ENCODE data around the gene LXN. TPM values are rescaled to one million over a fixed set of nuclear protein-coding genes. Genes with fewer than 3 reads are reported as not detected.

LXN gene
- total and polyA plus RNA-seq, 2 of the 8 experiments (the other 6 are each of a cell fraction or from before 2014, with no cell fraction given): 3.2 to 4.7 TPM

DNA sequence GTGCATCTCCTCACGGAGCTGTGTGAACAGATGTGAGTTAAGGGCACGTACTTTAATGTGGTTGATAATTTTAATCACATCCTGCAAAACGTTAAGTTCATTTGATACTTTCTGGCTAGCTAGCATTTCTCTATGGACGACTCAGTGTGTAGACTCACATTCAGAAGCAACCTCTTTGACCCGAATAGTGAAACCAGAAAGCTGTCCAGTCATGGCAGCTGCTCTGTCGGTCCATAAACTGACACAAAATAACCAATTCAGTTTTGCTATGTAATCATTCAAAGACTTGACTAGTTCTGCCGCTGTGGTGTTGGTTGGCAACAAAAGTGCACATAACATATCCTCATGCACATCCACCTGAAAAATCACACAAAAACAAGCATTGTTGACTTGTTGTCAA is 31.8 kb downstream of the LXN start:
- Histone ChIP-seq H4K8ac (ENCODE audit: extremely low read depth, insufficient read depth, low read length) (no peak overlapping the region), H3K27ac (ENCODE audit: low read depth, low read length) (no peak overlapping the region), H3K79me1 (ENCODE audit: low read depth, low read length) (no peaks in the 10 kb centered on the region), H2AK5ac (ENCODE audit: low read depth, low read length) (no peak overlapping the region), H3K4me2 (ENCODE audit: insufficient read depth in 1 of 2, low read depth in 2 of 2, low read length in 2 of 2) (no peak overlapping the region), H2BK20ac (ENCODE audit: low read length) (no peak overlapping the region), H3K4ac (replicated peaks; ENCODE audit: insufficient read length, low read depth, low read length) (no peak overlapping the region), H2AFZ (ENCODE audit: low read length) (no peak overlapping the region), H4K5ac (ENCODE audit: insufficient read length, low read depth, low read length) (no peak overlapping the region), H3K4me3 (ENCODE audit: extremely low read depth in 1 of 4, insufficient read depth in 2 of 4, low read depth in 3 of 4, low read length in 4 of 4) (no peak overlapping the region), H3K23me2 (ENCODE audit: low read depth, low read length) (no peaks in the 10 kb centered on the region), H3K79me2 (ENCODE audit: control insufficient read depth in 1 of 2, insufficient read depth in 2 of 2, low read length in 2 of 2) (peaks cover 0 to 11% of the 10 kb centered on the region in 2 experiments; a peak in 2 of 4 replicates), H4K91ac (replicated peaks; ENCODE audit: insufficient read length, low read length) (no peak overlapping the region), H3K4me1 (replicated peaks in 1 of 4; ENCODE audit: control insufficient read depth in 3 of 4, insufficient read depth in 4 of 4, low read length in 3 of 4) (no peaks in the 10 kb centered on the region), H2BK15ac (ENCODE audit: low read length) (no peak overlapping the region), H2BK12ac (ENCODE audit: low read depth, low read length) (no peak overlapping the region), H3K14ac (ENCODE audit: insufficient read length) (no peak overlapping the region), H3K18ac (ENCODE audit: extremely low read depth, low read length) (no peak overlapping the region), H2BK120ac (replicated peaks; ENCODE audit: low read depth, low read length) (no peak overlapping the region), H3K56ac (replicated peaks; ENCODE audit: insufficient read length, low read depth, low read length) (no peak overlapping the region), H3K9me3 (ENCODE audit: insufficient read depth in 2 of 2, low read depth in 1 of 2, low read length in 1 of 2) (no peaks in the 10 kb centered on the region), H3K9ac (replicated peaks in 1 of 4; ENCODE audit: extremely low read depth in 1 of 4, low read depth in 3 of 4, low read length in 3 of 4) (no peak overlapping the region), H3K36me3 (ENCODE audit: control insufficient read depth in 2 of 4, insufficient read depth in 4 of 4, low read length in 3 of 4) (no peaks in the 10 kb centered on the region), H3K23ac (ENCODE audit: insufficient read length) (no peak overlapping the region), H2BK5ac (ENCODE audit: low read depth, low read length) (no peak overlapping the region), H3K27me3 (replicated peaks in 1 of 4; ENCODE audit: control insufficient read depth in 3 of 4, extremely low read depth in 1 of 4, insufficient read depth in 3 of 4, low read length in 3 of 4) (no peaks in the 10 kb centered on the region), H4K20me1 (replicated peaks in 1 of 2; ENCODE audit: control insufficient read depth in 1 of 2, insufficient read depth in 2 of 2, low read length in 2 of 2) (no peaks in the 10 kb centered on the region)
- WGBS, 2 experiments (ENCODE audit: extremely low coverage in 1 of 2, insufficient coverage in 1 of 2, insufficient read length in 1 of 2, insufficient replicate concordance in 2 of 2, low coverage in 1 of 2, low lambda C conversion rate in 2 of 2, missing lambda C conversion rate in 1 of 2): 89% methylated on average over 7 of the region's 7 CpGs; no CpG with 5 or more reads in 1 of the 2 experiments
- CTCF ChIA-PET (ENCODE audit: partially characterized antibody): interaction anchor here (1.3 kb wide), 2 partner anchors 70 to 100 kb away, joined by 4 to 9 read pairs; partner anchors contain the start of gene MLF1
- POLR2A ChIA-PET (ENCODE audit: partially characterized antibody): no interaction called here
- FAIRE-seq: no peak
- no peak for DNase-seq (ENCODE audit: low read depth in 1 of 2, low spot score in 2 of 2)
- TF ChIP-seq SIRT6 (IDR thresholded peaks at IDR 0.05; ENCODE audit: low read length) (no peak), RNF2 (IDR thresholded peaks at IDR 0.05; ENCODE audit: borderline replicate concordance, low read depth, low read length, missing control alignments, poor library complexity, severe bottlenecking) (no peak), NRF1 (IDR thresholded peaks at IDR 0.05; ENCODE audit: low read depth, low read length) (no peak), NANOG (IDR thresholded peaks at IDR 0.05; ENCODE audit: insufficient read depth, low read depth, low read length, poor library complexity, severe bottlenecking) (no peak), EGR1 (IDR thresholded peaks at IDR 0.05; ENCODE audit: borderline replicate concordance, low read depth, low read length) (no peak), POLR2AphosphoS5 (IDR thresholded peaks at IDR 0.05; ENCODE audit: low read depth, low read length) (no peak), KDM5A (IDR thresholded peaks at IDR 0.05; ENCODE audit: low read length) (no peak), POLR2A (IDR thresholded peaks at IDR 0.05; ENCODE audit: control extremely low read depth in 1 of 2, low read depth in 2 of 2, low read length in 2 of 2) (no peak), HDAC2 (IDR thresholded peaks at IDR 0.05; ENCODE audit: borderline replicate concordance in 1 of 2, low read depth in 2 of 2, low read length in 2 of 2) (no peak), TEAD4 (IDR thresholded peaks at IDR 0.05; ENCODE audit: low read depth, low read length) (no peak), GTF2F1 (IDR thresholded peaks at IDR 0.05; ENCODE audit: borderline replicate concordance, low read depth, low read length) (no peak), HDAC6 (IDR thresholded peaks at IDR 0.05; ENCODE audit: low read depth, low read length) (no peak), CREB1 (IDR thresholded peaks at IDR 0.05) (no peak)
- TF ChIP-seq, protein P1, sequence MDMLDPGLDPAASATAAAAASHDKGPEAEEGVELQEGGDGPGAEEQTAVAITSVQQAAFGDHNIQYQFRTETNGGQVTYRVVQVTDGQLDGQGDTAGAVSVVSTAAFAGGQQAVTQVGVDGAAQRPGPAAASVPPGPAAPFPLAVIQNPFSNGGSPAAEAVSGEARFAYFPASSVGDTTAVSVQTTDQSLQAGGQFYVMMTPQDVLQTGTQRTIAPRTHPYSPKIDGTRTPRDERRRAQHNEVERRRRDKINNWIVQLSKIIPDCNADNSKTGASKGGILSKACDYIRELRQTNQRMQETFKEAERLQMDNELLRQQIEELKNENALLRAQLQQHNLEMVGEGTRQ (IDR thresholded peaks at IDR 0.05; ENCODE audit: low read length): no peak

Measured in H1 (cell line).